GM19023 (cell line): ENCODE measurements around the gene MAGOHB.
"Not testable (repeated sequence)": the region's sequence is repeated elsewhere in the genome, so short reads cannot be mapped to it uniquely, and the experiment has no call there.

Source experiments
- ATAC-seq: cut with Tn5 transposase; IDR thresholded peaks from one replicate; pipeline ENCODE4 v1.9.1; 2021; ENCODE audit warnings: mild to moderate bottlenecking, moderate library complexity; ENCODE audit not compliant: unreplicated experiment

The MAGOHB gene

GRCh38 chr12:10613349-10614055 is at the start of gene MAGOHB:
Gene MAGOHB, minus strand, starts transcription at chr12:10613609. Its CDS starts 77 bp downstream, at chr12:10613532.
- peak; percentile 97 for ATAC-seq

- no peak for ATAC-seq
Observed at GRCh38 chr12:10661338-10661737, 47.9 kb upstream of the MAGOHB start.

GRCh38 chr12:10654003-10654402 is 40.6 kb upstream of the MAGOHB start:
- ATAC-seq, result no peak

- ATAC-seq, result no peak
Observed at GRCh38 chr12:10652192-10652591, 38.8 kb upstream of the MAGOHB start.

GRCh38 chr12:10646576-10646975 is 33.2 kb upstream of the MAGOHB start:
- not testable (repeated sequence) for ATAC-seq

- no peak for ATAC-seq
Observed at GRCh38 chr12:10645910-10646309, 32.5 kb upstream of the MAGOHB start.

GRCh38 chr12:10641735-10642500 is 28.5 kb upstream of the MAGOHB start:
- ATAC-seq, result no peak

GRCh38 chr12:10638728-10639127 is 25.3 kb upstream of the MAGOHB start:
- no peak for ATAC-seq

GRCh38 chr12:10636611-10637010 is 23.2 kb upstream of the MAGOHB start:
- no peak for ATAC-seq

GRCh38 chr12:10636124-10636523 is 22.7 kb upstream of the MAGOHB start:
- ATAC-seq, result no peak

- no peak for ATAC-seq
Observed at GRCh38 chr12:10635306-10635705, 21.9 kb upstream of the MAGOHB start.

GRCh38 chr12:10634427-10634826 is 21.0 kb upstream of the MAGOHB start:
- no peak for ATAC-seq

- no peak for ATAC-seq
Observed at GRCh38 chr12:10633541-10633940, 20.1 kb upstream of the MAGOHB start.

- ATAC-seq, result no peak
Observed at GRCh38 chr12:10632226-10632625, 18.8 kb upstream of the MAGOHB start.

GRCh38 chr12:10624605-10625004 is 11.2 kb upstream of the MAGOHB start:
- no peak for ATAC-seq

GRCh38 chr12:10623131-10623530 is 9.7 kb upstream of the MAGOHB start:
- no peak for ATAC-seq

GRCh38 chr12:10621278-10621677 is 7.9 kb upstream of the MAGOHB start:
- ATAC-seq, result no peak

- no peak for ATAC-seq
Observed at GRCh38 chr12:10620078-10620779, 6.8 kb upstream of the MAGOHB start.

GRCh38 chr12:10618338-10618987 is 5.1 kb upstream of the MAGOHB start:
- ATAC-seq, result no peak

- no peak for ATAC-seq
Observed at GRCh38 chr12:10617863-10618262, 4.5 kb upstream of the MAGOHB start.

- ATAC-seq, result no peak
Observed at GRCh38 chr12:10615532-10615931, 2.1 kb upstream of the MAGOHB start.
